HEK293 (cell line): ENCODE measurements around the gene DNAJC6.

Source experiments
- CTCF ChIP-seq: fragments of 450-650 bp; formaldehyde crosslinking; IDR thresholded peaks from 2 replicates; pipeline ENCODE4 v1.5.1; 2016; ENCODE audit warnings: missing biosample characterization, missing genetic modification characterization
- ZBTB17 ChIP-seq: fragments of 450-650 bp; formaldehyde crosslinking; IDR thresholded peaks from 2 replicates; pipeline ENCODE4 v1.5.1; 2016; ENCODE audit warnings: missing biosample characterization, missing genetic modification characterization
- ZNF146 ChIP-seq: fragments of 450-650 bp; formaldehyde crosslinking; IDR thresholded peaks from 2 replicates; pipeline ENCODE4 v1.5.1; 2016; ENCODE audit warnings: missing biosample characterization, missing genetic modification characterization
- ZNF174 ChIP-seq: fragments of 450-650 bp; formaldehyde crosslinking; IDR thresholded peaks from 2 replicates; pipeline ENCODE4 v1.5.0; 2017; ENCODE audit warnings: missing biosample characterization, mild to moderate bottlenecking, missing genetic modification characterization
- ZNF23 ChIP-seq: fragments of 450-650 bp; formaldehyde crosslinking; IDR thresholded peaks from 2 replicates; pipeline ENCODE4 v1.5.1; 2016; ENCODE audit warnings: missing biosample characterization, missing genetic modification characterization, borderline replicate concordance
- ZNF274 ChIP-seq, 2 experiments: fragments of 200-500 bp in 1 of 2; fragments of 450-650 bp in 1 of 2; sonication (Bioruptor generic) in 1 of 2; formaldehyde crosslinking in 1 of 2; IDR thresholded peaks; 2 replicates each; pipeline versions ENCODE4 v1.5.1 to v1.6.1; 2014 to 2016; ENCODE audit warnings: borderline replicate concordance in 1 of 2, inconsistent platforms in 1 of 2, low read length in 1 of 2, missing biosample characterization in 1 of 2, missing genetic modification characterization in 1 of 2
- ZNF335 ChIP-seq: fragments of 450-650 bp; formaldehyde crosslinking; conservative IDR thresholded peaks from 2 replicates; pipeline ENCODE4 v1.5.1; 2016; ENCODE audit warnings: missing biosample characterization, missing genetic modification characterization
- ZNF555 ChIP-seq: fragments of 450-650 bp; formaldehyde crosslinking; conservative IDR thresholded peaks from 2 replicates; pipeline ENCODE4 v1.5.1; 2017; ENCODE audit warnings: missing biosample characterization, mild to moderate bottlenecking, missing genetic modification characterization, inconsistent platforms
- ZNF76 ChIP-seq: fragments of 450-650 bp; formaldehyde crosslinking; IDR thresholded peaks from 2 replicates; pipeline ENCODE4; 2016; ENCODE audit warnings: low read depth, missing biosample characterization, missing genetic modification characterization, borderline replicate concordance
- ZSCAN23 ChIP-seq: fragments of 450-650 bp; formaldehyde crosslinking; IDR thresholded peaks from 2 replicates; pipeline ENCODE4 v1.5.1; 2016; ENCODE audit warnings: missing biosample characterization, missing genetic modification characterization

- TF ChIP-seq CTCF (tag by site-specific recombination): no peak
- no peak for TF ChIP-seq ZSCAN23
- no peak for TF ChIP-seq ZBTB17 (tag by site-specific recombination)
- TF ChIP-seq ZNF174: no peak
- no peak for TF ChIP-seq ZNF274 (IDR thresholded peaks at IDR 0.05; ENCODE audit: low read length)
- no peak for TF ChIP-seq ZNF274 (tag by site-specific recombination; IDR thresholded peaks at IDR 0.05; ENCODE audit: borderline replicate concordance)
- TF ChIP-seq ZNF555 (tag by site-specific recombination): no peak
- TF ChIP-seq ZNF23 (tag by site-specific recombination): no peak
- TF ChIP-seq ZNF146 (tag by site-specific recombination): no peak
- TF ChIP-seq ZNF335 (tag by site-specific recombination): no peak
- TF ChIP-seq ZNF76 (tag by site-specific recombination): no peak
Observed at GRCh38 chr1:65355031-65355712, 45.8 kb downstream of the DNAJC6 start.
